Choroid plexus epithelial cell (primary cell): ENCODE measurements around the gene CMTM4.
A peak's percentile ranks its signal among the peaks of the same experiment; 100 is the strongest.
"Not testable (repeated sequence)": the region's sequence is repeated elsewhere in the genome, so short reads cannot be mapped to it uniquely, and the experiment has no call there.

ENCODE experiments used
- DNase-seq: peaks from one replicate; pipeline ENCODE4 v3.0.0-alpha.2; 2010; ENCODE audit warnings: low read depth
- H3K4me3 ChIP-seq: 2 replicates; pipeline ENCODE4 v1.5.1; 2011; ENCODE audit warnings: low read depth, mild to moderate bottlenecking, control low read depth, low read length, moderate library complexity
- TF ChIP-seq, protein P1 (sequence below): conservative IDR thresholded peaks from 2 replicates; pipeline ENCODE4 v1.5.1; 2011; ENCODE audit warnings: low read depth, mild to moderate bottlenecking, control low read depth, inconsistent platforms, low read length, moderate library complexity

Gene CMTM4

GRCh38 chr16:66635406-66635805 is 61.1 kb downstream of the CMTM4 start:
- no peak for DNase-seq

GRCh38 chr16:66634527-66635196 is 61.9 kb downstream of the CMTM4 start:
- no peak overlapping the region for H3K4me3 ChIP-seq
- TF ChIP-seq, protein P1, sequence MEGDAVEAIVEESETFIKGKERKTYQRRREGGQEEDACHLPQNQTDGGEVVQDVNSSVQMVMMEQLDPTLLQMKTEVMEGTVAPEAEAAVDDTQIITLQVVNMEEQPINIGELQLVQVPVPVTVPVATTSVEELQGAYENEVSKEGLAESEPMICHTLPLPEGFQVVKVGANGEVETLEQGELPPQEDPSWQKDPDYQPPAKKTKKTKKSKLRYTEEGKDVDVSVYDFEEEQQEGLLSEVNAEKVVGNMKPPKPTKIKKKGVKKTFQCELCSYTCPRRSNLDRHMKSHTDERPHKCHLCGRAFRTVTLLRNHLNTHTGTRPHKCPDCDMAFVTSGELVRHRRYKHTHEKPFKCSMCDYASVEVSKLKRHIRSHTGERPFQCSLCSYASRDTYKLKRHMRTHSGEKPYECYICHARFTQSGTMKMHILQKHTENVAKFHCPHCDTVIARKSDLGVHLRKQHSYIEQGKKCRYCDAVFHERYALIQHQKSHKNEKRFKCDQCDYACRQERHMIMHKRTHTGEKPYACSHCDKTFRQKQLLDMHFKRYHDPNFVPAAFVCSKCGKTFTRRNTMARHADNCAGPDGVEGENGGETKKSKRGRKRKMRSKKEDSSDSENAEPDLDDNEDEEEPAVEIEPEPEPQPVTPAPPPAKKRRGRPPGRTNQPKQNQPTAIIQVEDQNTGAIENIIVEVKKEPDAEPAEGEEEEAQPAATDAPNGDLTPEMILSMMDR, result no peak
- no peak for DNase-seq

More at GRCh38 chr16:66635406-66635805, 61.1 kb downstream of the CMTM4 start:
- TF ChIP-seq, protein P1, result no peak
- H3K4me3 ChIP-seq, result no peak overlapping the region

DNA sequence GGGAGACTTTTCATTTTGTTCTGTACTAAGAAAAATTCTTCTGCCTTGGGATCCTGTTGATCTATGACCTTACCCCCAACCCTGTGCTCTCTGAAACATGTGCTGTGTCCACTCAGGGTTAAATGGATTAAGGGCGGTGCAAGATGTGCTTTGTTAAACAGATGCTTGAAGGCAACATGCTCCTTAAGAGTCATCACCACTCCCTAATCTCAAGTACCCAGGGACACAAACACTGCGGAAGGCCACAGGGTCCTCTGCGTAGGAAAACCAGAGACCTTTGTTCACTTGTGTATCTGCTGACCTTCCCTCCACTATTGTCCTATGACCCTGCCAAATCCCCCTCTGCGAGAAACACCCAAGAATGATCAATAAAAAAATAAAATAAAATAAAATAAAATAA is 65.0 kb downstream of the CMTM4 start:
- H3K4me3 ChIP-seq, DNase-seq: not testable (repeated sequence)

DNA sequence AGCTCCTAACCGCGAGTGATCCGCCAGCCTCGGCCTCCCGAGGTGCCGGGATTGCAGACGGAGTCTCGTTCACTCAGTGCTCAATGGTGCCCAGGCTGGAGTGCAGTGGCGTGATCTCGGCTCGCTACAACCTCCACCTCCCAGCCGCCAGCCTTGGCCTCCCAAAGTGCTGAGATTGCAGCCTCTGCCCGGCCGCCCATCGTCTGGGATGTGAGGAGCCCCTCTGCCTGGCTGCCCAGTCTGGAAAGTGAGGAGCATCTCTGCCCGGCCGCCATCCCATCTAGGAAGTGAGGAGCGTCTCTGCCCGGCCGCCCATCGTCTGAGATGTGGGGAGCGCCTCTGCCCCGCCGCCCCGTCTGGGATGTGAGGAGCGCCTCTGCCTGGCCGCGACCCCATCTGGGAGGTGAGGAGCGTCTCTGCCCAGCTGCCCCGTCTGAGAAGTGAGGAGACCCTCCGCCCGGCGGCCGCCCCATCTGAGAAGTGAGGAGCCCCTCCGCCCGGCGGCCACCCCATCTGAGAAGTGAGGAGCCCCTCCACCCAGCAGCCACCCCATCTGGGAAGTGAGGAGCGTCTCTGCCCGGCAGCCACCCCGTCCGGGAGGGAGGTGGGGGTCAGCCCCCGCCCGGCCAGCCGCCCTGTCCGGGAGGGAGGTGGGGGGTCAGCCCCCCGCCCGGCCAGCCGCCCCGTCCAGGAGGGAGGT is 65.8 kb downstream of the CMTM4 start:
- H3K4me3 ChIP-seq, DNase-seq: not testable (repeated sequence)

GRCh38 chr16:66629856-66630255 is 66.7 kb downstream of the CMTM4 start:
- TF ChIP-seq, protein P1, result no peak
- H3K4me3 ChIP-seq, result no peak overlapping the region
- DNase-seq, result no peak

DNA sequence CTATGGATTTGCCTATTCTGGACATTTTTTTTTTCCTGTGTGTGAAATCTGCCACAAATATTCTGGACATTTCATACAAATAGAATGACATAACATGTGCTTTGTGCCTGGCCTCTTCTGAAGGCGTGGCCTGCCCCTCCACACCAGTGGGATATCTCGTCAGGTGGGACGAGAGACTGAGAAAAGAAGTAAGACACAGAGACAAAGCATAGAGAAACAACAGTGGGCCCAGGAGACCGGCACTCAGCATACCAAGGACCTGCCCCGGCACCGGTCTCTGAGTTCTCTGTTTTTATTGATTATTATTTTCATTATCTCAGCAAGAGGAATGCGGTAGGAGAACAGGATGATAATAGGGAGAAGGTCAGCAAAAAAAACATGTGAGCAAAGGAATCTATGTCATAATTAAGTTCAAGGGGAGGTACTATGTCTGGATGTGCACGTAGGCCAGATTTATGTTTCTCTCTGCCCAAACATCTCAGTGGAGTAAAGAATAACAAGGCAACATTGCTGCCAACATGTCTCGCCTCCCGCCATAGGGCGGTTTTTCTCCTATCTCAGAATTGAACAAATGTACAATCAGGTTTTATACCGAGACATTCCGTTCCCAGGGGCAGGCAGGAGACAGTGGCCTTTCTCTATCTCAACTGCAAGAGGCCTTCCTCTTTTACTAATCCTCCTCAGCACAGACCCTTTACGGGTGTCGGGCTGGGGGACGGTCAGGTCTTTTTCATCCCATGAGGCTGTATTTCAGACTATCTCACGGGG is 68.7 kb downstream of the CMTM4 start:
- not testable (repeated sequence) for H3K4me3 ChIP-seq
- DNase-seq, result peak; percentile 11

DNA sequence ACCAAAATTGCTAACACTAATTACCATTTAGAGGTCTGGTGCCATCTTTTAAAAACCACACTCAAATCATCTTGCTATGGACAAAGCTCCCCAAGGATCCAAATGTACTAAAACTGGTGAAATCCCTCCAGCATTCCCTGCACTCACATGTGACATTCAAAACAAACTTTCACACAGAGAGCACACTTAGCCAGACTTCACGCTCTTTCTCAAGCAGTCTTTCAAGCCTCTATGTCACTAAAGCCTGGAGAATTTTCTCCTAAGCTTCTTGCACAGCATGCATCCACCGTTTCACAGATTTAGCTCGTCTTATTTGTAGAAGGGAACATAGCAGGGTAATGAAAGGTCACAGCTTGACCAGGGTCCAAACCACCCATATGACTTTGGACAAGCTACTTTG is 72.8 kb downstream of the CMTM4 start:
- peak; percentile 76 for DNase-seq
- TF ChIP-seq, protein P1, result no peak
- no peak overlapping the region for H3K4me3 ChIP-seq

GRCh38 chr16:66622863-66623262 is 73.7 kb downstream of the CMTM4 start:
- peak; percentile 35 for DNase-seq
- no peak overlapping the region for H3K4me3 ChIP-seq
- TF ChIP-seq, protein P1, result no peak
